HG03460 (cell line): Measurements from ENCODE around the gene UBTFL1.
"Not testable (repeated sequence)": the region's sequence is repeated elsewhere in the genome, so short reads cannot be mapped to it uniquely, and the experiment has no call there.

ENCODE experiments used
- ATAC-seq: cut with Tn5 transposase; IDR thresholded peaks from one replicate; pipeline ENCODE4 v1.9.1; 2021; ENCODE audit not compliant: unreplicated experiment

The UBTFL1 gene, protein sequence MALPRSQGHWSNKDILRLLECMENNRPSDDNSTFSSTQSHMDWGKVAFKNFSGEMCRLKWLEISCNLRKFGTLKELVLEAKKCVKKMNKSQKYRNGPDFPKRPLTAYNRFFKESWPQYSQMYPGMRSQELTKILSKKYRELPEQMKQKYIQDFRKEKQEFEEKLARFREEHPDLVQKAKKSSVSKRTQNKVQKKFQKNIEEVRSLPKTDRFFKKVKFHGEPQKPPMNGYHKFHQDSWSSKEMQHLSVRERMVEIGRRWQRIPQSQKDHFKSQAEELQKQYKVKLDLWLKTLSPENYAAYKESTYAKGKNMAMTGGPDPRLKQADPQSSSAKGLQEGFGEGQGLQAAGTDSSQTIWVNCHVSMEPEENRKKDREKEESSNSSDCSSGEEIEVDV

DNA sequence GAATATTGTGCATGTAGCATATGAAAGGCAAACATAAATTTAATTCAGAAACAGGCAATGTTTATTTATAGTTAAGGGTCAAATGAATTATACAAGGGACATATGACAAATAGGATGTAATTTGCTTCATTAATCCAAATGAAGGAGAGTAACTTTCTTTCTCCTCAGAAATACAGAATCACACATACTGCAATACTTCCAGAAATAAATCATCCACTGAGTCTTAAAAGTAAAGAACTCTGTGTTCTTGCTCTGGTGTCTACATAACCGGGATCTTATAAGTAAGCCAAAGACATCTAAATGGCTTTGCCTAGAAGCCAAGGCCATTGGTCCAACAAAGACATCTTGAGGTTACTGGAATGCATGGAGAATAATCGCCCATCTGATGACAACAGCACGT is at the start of gene UBTFL1:
TSS of gene UBTFL1 (plus strand) at position 301 of the 400 bp plus-strand sequence. CDS start at position 301, 0 bp downstream.
- not testable (repeated sequence) for ATAC-seq

DNA sequence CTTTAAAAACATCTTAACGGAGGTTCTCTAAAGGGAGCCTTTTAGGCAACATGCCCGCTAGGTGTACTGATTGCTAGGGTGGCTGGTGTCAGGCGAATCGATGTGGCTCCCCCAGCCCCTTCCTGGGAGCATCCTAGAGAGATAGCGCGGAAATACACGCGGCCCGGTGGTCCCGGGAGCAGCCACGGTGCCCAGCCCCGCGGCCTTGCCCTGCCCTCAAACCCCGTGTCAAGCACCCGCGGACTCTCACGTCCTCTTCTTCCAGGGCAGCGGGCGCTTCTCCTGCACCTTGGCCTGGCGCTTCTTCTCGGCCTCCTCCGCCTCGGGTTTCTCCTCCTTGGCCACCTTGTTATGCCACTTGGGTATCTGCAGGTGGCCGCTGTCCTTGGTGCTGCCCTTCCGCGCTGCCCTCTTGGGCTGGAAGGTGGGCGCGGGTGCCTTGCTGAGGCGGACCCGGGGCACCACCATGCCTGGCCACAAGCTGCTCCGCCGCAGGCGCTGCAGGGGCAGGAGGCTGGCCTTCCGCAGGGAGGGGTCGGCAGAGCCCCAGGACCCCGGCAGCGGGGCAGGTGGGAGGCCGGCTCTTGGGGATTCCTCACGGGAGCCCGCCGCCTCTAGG is 34.0 kb upstream of the UBTFL1 start:
- not testable (repeated sequence) for ATAC-seq

DNA sequence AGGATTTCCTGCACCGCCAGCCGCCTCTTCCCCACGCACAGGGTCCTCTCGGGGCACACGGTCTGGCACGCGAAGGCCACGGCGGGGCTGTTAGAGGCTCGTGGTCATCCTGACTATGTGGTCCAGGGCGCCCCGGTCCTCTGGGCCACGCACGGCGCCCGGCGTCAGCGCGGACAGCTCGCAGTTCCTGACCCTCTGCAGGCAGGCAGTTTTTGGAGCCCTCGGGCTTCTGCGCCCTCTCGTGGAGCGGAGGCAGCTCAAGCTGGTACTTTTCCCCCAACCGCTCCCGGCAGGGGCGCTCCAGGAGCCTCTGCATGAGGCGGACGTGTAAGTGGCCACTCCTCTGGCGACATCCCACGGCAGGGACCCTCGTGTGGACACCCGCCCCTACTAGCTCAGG is 33.4 kb upstream of the UBTFL1 start:
- ATAC-seq: not testable (repeated sequence)

DNA sequence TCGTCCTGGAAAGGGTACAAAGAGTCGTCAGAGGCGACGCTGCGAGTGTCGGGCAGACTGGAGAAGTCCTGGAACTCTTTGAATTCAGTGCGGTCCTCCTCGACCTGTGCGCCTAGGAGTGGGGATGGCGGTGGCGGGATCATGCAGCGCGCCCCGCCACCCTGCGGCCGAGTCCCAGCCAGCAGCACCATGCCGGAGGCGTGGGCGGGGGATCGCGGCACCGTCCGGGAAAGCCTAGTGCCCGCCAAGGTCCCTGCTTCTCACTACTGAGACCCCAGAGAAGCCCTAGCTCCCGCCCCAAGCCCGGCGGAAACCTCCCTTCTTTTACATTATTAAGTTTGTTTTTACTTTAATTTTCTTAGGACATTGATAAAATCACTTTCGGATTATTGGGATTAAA is 32.2 kb upstream of the UBTFL1 start:
- not testable (repeated sequence) for ATAC-seq

DNA sequence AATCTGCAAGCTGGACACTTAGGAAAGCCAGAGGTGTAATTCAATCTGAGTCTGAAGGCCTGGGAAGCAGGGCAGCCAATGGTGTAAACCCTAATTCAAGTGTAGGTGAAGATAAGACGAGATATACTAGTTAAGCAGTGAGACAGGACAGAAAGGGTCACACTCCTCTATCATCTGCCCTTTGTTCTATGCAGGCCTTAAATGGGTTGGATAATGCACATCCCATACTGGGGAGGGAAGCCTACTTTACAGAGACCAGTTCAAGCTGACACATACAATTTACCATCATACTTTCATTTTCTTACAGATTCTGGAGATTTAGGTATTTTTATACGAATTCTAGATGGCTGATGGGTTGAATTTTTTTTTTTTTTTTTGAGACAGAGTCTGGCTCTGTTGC is 3.0 kb downstream of the UBTFL1 start:
- not testable (repeated sequence) for ATAC-seq

DNA sequence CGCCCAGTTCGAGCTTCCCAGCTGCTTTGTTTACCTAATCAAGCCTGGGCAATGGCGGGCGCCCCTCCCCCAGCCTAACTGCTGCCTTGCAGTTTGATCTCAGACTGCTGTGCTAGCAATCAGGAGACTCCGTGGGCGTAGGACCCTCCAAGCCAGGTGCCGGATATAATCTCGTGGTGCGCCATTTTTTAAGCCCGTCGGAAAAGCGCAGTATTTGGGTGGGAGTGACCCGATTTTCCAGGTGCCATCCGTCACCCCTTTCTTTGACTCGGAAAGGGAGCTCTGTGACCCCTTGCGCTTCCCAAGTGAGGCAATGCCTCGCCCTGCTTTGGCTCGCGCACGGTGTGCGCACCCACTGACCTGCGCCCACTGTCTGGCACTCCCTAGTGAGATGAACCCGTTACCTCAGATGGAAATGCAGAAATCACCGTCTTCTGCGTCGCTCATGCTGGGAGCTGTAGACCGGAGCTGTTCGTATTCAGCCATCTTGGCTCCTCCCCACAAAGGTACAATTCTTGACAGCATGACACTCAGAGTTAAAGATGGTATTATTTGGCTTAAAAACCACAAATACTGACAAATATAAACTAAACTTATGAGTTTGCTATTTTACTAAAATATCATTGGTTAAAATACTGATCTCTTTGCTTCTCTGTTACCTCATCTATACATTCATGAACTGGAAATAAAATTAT is 9.6 kb downstream of the UBTFL1 start:
- not testable (repeated sequence) for ATAC-seq

DNA sequence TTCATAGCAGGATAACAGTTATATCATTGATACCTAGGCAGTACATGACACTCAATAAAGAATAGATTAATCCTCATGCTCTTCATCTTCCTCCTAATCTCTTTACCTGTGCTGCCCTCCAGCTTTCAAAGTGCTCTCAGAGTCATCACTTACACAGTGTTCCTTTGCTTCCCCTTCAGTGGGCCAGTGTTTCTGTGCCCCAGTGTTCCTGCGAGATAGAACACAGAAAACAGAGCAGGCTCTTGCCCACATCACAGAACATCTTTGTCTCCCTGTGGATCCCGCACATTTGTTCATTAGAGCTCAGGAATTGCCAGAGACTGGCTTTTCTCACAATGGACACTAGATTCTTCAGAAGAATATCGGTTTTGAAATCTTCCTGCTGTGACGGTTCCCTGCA is 12.5 kb downstream of the UBTFL1 start:
- not testable (repeated sequence) for ATAC-seq

DNA sequence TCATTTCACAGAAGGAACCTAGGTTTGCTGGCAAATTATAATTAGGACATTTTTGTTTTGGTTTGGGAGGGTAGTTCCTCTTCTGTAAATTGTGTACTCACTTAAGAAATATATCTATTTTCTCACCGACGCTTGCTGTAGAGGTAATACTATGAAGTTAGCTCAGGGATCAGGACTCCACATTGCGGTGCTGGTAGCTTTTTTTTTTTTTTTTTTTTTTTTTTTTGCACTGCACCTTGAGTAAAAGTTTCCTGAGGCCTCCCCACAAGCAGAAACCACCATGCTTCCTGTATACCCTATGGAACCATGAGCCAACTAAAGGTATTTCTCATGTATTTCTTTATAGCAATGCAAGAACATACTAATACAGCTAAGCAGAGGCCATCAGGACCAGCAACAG is 14.7 kb downstream of the UBTFL1 start:
- ATAC-seq: no peak

DNA sequence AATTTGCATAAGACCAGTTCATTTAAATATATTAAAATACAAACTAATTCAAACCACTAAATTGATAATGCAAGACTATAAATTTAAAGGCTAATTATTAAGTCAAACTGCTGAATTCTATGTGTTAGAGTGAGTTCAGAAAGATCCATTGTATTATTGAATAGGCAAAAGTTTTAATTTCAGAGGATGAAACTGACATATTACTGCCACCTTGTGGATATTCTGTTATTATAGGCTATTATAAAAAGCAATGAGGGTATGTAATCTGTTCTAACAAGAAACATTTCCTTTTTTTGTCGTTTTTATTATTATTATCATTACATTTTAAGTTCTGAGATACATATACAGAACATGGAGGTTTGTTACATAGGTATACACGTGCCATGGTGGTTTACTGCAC is 27.8 kb downstream of the UBTFL1 start:
- ATAC-seq: no peak

DNA sequence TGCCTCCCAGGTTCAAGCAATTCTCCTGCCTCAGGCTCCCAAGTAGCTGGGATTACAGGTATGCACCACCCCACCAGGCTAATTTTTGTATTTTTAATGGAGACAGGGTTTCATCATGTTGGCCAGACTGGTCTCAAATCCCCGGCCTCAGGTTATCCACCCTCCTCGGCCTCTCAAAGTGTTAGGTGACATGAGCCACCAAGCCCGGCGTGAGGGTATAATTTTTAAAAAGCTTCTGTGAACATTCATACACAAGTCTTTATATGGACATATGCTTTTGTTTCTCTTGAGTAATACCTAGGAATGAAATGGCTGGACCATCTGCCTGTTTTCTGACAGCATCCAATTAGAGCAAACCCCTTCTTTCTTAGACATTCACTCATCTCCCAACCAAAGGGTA is 34.4 kb downstream of the UBTFL1 start:
- no peak for ATAC-seq

DNA sequence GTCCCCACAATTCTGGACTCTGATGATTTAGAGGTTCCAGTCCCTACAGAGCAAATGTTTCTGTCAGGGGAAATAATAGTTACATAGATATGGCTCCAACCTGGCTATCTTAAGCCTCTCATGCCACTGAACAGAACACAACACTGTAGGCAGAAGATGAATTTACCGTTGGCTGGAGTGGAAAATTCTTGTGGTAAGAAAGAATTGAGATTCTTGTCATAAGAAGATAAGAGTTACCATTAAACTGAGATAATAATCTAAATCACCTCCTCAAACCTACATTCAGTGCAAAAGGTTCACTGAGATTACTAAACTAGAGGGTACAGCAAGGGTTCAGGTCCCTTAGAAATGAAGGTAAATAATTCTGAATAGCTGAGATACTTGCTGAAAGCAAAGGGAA is 38.6 kb downstream of the UBTFL1 start:
- ATAC-seq: no peak

DNA sequence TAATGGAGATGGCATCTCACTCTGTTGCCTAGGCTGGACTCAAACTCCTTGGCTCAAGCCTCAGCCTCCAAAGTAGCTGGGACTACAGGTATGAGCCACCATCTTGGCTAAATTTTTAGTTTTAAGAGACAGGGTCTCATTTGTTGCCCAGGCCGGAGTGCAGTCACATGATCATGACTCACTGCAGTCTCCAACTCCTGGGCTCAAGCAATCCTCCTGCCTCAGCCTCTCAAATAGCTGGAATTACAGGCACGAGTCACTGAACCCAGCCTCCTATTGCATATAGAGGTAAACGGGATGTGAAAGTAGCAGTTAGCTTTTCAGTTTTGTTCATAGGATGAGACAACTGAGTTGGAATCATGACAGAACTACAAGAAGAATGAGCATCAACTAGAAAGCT is 39.2 kb downstream of the UBTFL1 start:
- no peak for ATAC-seq

DNA sequence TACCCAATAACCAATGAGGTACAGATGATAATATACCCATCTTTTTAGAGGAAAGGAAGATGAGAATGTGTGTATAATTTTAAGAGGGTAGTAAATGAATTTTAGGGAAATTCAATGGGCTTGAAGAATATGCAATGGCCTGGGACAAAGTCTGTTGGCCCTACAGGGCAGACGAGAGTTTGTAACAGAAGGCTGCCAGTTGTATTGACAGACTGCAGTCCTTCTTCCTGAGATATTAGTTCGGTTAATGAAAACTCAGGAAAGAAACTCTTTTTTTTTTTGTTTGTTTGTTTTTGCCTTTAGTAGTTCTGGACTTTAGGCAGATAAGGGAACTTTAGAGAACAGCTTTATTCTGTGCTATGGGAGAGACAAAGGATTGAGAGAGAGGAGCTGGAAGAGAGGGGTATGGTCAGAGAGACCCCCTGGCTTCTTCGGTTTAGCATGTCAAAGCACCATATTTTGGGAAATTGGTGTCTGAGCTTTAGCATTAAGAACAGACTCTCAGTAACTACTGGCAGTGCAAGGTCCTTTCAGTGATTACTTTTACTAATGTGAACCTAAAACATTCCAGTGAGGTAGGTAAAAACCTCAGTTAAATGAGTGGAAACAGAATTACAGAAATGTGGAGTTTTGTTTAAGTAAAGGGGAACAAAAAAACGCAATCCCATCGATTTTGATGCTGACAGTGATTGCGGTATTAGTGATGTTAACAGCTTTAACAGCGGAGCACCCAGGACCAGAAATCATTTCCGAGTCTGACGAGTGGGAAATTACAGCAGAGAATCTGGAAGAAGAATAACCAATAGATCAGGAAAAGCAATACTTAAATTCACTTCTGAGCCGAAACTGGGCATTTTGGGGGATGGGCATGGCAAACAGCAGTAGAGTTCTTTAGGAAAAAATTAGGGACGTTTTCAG is 48.1 kb downstream of the UBTFL1 start:
- no peak for ATAC-seq

DNA sequence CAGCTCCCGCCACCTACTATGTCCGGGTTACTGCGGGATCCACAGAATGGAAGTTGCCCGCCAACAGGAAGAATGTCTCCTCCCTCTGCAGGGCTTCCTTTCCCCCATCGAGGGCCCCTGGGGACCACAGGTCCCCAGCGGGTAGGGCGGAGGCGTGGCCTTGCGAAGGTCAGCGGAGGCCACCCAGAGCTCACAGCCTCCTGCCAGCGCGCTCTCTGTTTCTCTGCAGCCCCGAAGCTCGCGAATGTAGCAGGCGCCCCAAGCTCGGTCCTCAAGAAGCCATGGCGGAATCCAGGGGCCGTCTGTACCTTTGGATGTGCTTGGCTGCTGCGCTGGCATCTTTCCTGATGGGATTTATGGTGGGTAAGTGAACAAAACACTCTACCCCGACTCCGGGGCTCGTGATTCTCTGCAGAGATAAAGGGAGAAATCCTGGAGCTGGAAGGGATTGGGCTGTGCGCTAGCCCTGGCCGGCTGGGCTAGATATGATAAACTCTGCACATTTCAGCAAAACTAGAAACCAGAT is 48.8 kb downstream of the UBTFL1 start, which contains the start of gene NAALAD2:
TSS of gene NAALAD2 (plus strand) at position 186 of the 526 bp plus-strand sequence. CDS start at position 282, 96 bp downstream.
- ATAC-seq: peak; percentile 90

DNA sequence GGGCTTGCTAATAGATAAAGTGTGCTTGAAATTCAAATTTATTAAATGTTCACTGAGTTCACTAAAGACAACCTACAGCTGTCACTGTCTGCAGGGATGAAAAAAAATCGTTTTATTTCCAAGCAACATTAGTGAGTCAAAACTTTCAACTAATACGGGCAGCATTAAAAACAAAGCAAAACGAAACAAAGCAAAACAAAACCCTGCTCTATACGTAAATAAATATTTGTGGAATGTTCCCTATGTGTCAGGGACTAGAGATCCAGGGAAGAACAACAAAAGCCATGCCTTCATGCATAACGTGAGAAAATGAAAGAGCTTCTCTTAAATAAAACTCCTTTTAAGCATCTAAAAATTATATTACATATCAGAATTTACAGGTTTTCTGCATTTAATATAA is 49.3 kb downstream of the UBTFL1 start:
- ATAC-seq: no peak
